OCI-LY1 (cell line): Measurements from ENCODE around the gene ZNF664.

Source experiments
- H2AFZ ChIP-seq: fragments of 200-600 bp; sonication (generic), shearing (Covaris generic); 2 replicates; pipeline ENCODE4 v1.6.0; 2014; ENCODE audit warnings: antibody characterized with exemption, mild to moderate bottlenecking, low read length
- H3F3A ChIP-seq: fragments of 200-600 bp; sonication (generic), shearing (Covaris generic); 2 replicates; pipeline ENCODE4 v1.6.0; 2014; ENCODE audit warnings: mild to moderate bottlenecking, antibody characterized with exemption, low read length, moderate library complexity; ENCODE audit not compliant: insufficient read depth
- H3K27ac ChIP-seq: fragments of 200-600 bp; sonication (generic); 2 replicates; pipeline ENCODE4 v1.5.1; 2014; ENCODE audit warnings: low read length, mixed run types, mild to moderate bottlenecking, low read depth; ENCODE audit not compliant: poor library complexity, severe bottlenecking
- H3K27me3 ChIP-seq: fragments of 200-600 bp; sonication (generic); 2 replicates; pipeline ENCODE4 v1.6.0; 2014; ENCODE audit warnings: antibody characterized with exemption, mild to moderate bottlenecking, low read length, moderate library complexity; ENCODE audit not compliant: insufficient read depth
- H3K36me3 ChIP-seq: fragments of 200-600 bp; sonication (generic); 2 replicates; pipeline ENCODE4 v1.6.1; 2014; ENCODE audit warnings: mild to moderate bottlenecking, antibody characterized with exemption, low read length, moderate library complexity, mixed read lengths; ENCODE audit not compliant: insufficient read depth
- H3K4me1 ChIP-seq: fragments of 200-600 bp; sonication (generic); 2 replicates; pipeline ENCODE4 v1.5.1; 2014; ENCODE audit warnings: mild to moderate bottlenecking, low read length, moderate library complexity; ENCODE audit not compliant: insufficient read depth, severe bottlenecking
- H3K4me2 ChIP-seq: fragments of 200-600 bp; sonication (generic), shearing (Covaris generic); 2 replicates; pipeline ENCODE4 v1.6.1; 2014; ENCODE audit warnings: low read length
- H3K4me3 ChIP-seq: fragments of 200-600 bp; sonication (generic); 2 replicates; pipeline ENCODE4 v1.5.1; 2014; ENCODE audit warnings: low read length, low read depth, mild to moderate bottlenecking, mixed read lengths; ENCODE audit not compliant: poor library complexity, severe bottlenecking
- H3K79me2 ChIP-seq: fragments of 200-600 bp; shearing (Covaris generic); 2 replicates; pipeline ENCODE4 v1.6.1; 2016; ENCODE audit warnings: mixed run types, low read length, mixed read lengths; ENCODE audit not compliant: insufficient read depth
- H3K9ac ChIP-seq: fragments of 200-600 bp; sonication (generic), shearing (Covaris generic); 2 replicates; pipeline ENCODE4 v1.6.1; 2014; ENCODE audit warnings: mild to moderate bottlenecking, low read length, mixed read lengths
- H3K9me2 ChIP-seq: fragments of 200-600 bp; sonication (generic), shearing (Covaris generic); 2 replicates; pipeline ENCODE4 v1.6.1; 2014; ENCODE audit warnings: low read depth, mild to moderate bottlenecking, low read length, mixed read lengths
- H3K9me3 ChIP-seq: fragments of 200-600 bp; shearing (Covaris generic); 2 replicates; pipeline ENCODE4 v1.6.1; 2014; ENCODE audit warnings: low read length, mixed read lengths
- H4K20me1 ChIP-seq: fragments of 200-600 bp; sonication (generic), shearing (Covaris generic); 2 replicates; pipeline ENCODE4 v1.6.0; 2016; ENCODE audit warnings: mild to moderate bottlenecking, low read length; ENCODE audit not compliant: insufficient read depth
- EZH2 ChIP-seq: fragments of 200-600 bp; sonication (generic), shearing (Covaris generic); IDR thresholded peaks from 2 replicates; pipeline ENCODE4 v1.8.0; 2017; ENCODE audit warnings: borderline replicate concordance, mixed run types, mild to moderate bottlenecking, antibody characterized with exemption, low read length, moderate library complexity, mixed read lengths
- TF ChIP-seq, protein P1 (sequence below): fragments of 200-600 bp; sonication (generic), shearing (Covaris generic); IDR thresholded peaks from 2 replicates; pipeline ENCODE4 v1.5.1; 2017; ENCODE audit warnings: mild to moderate bottlenecking, antibody characterized with exemption, low read length, moderate library complexity, mixed read lengths

Gene ZNF664

DNA sequence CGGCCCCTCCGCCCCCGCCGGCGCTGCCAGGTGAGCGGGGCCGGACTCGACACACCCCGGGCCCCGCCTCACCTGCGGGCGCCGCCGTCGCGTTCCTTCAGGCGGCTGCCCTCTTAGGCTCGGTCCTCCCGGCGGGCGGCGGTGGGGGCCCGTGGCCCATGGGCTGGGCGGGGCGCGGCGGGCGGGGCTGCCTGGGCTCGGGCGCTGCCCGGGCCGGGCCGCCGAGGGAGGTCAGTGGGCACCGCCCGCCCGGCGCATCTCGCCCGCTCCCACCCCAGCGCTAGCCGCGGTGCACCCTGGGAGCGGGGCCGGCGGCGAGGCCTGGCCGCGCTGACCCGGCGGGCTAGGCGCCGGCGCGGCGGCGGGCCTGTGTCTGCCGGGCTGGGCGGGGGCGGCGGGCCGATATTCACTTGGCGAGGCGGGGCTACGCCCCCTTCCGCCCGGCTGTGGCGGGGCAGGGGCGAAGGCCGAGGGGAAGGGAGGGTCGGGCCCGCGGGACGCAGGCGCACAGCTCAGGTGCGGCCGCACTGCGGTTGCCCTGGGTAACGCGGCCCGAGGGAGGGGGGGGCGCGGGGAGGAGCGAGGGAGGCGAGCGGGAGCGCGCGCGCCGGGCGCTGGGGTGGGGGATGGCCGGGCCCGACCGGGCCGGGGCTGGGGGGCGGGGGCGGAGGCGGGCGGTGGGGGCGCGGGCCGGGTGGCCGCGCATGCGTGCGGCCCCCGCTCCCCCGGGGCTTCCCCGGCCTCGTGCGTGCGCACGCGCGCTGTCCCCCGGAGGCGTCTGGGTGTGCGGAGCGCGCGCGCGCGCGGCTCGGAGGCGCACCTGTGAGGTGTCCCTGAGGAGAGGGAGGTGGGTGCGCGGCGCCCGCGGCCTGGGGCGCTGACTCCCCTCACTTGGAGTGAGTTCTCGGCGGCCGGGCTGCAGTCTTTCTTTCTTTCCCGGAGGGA is at the start of gene ZNF664, which contains the start of gene CCDC92:
Gene ZNF664, plus strand, starts transcription at position 759 of the 945 bp plus-strand sequence. CDS start 38,930 bp downstream, outside the sequence.
Gene CCDC92, minus strand, starts transcription at position 375 of the 945 bp plus-strand sequence. CDS start 28,526 bp downstream, outside the sequence.
- Histone ChIP-seq H3K36me3 (peaks cover 28% of the 10 kb centered on the region), H3K9ac (peak within 1 kb of the TSS; percentile 81), H3F3A (0 out of 2 replicates have a peak, but pooled peaks cover 4% of the 10 kb centered on the region), H3K4me1 (peaks cover 25% of the 10 kb centered on the region), H3K79me2 (0 out of 2 replicates have a peak, but pooled peaks cover 3% of the 10 kb centered on the region), H3K9me3 (no peaks in the 10 kb centered on the region), H3K4me2 (peak within 1 kb of the TSS; percentile 89), H4K20me1 (no peaks in the 10 kb centered on the region), H3K27me3 (no peaks in the 10 kb centered on the region; the same call in 1 of the 2 replicates), H3K4me3 (peak within 1 kb of the TSS; percentile 70), H3K27ac (no peak within 1 kb of the TSS), H2AFZ (no peak within 1 kb of the TSS), H3K9me2 (no peaks in the 10 kb centered on the region)
- TF ChIP-seq EZH2, result no peak
- TF ChIP-seq, protein P1, sequence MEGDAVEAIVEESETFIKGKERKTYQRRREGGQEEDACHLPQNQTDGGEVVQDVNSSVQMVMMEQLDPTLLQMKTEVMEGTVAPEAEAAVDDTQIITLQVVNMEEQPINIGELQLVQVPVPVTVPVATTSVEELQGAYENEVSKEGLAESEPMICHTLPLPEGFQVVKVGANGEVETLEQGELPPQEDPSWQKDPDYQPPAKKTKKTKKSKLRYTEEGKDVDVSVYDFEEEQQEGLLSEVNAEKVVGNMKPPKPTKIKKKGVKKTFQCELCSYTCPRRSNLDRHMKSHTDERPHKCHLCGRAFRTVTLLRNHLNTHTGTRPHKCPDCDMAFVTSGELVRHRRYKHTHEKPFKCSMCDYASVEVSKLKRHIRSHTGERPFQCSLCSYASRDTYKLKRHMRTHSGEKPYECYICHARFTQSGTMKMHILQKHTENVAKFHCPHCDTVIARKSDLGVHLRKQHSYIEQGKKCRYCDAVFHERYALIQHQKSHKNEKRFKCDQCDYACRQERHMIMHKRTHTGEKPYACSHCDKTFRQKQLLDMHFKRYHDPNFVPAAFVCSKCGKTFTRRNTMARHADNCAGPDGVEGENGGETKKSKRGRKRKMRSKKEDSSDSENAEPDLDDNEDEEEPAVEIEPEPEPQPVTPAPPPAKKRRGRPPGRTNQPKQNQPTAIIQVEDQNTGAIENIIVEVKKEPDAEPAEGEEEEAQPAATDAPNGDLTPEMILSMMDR, result no peak

DNA sequence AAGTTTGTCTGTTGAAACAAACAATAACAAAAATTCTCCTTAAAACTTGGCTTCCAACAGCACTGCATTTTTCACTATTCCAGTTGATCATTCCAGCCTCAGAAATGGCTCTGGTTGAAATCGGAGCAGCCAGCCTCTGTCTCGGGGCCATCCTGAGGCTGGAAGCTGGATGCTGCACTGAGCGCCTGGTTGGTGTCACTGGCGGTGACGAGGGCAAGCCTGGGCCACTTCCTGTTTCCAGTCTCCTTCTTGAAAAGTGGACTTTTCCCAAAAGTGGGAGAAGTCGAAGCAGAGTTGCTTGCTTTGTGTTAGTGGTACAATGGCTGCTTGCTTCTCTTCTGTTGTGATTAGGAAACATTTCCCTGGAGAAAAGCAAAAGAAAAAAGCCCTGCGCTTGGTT is 49.1 kb upstream of the ZNF664 start:
- H3K4me1 ChIP-seq, result no peaks in the 10 kb centered on the region
- no peak overlapping the region for H3K4me2 ChIP-seq
- H3K4me3 ChIP-seq, result no peak overlapping the region
- H3F3A ChIP-seq, result no peaks in the 10 kb centered on the region
- no peaks in the 10 kb centered on the region for H3K36me3 ChIP-seq
- no peaks in the 10 kb centered on the region for H3K27me3 ChIP-seq
- H3K79me2 ChIP-seq, result no peaks in the 10 kb centered on the region
- H3K27ac ChIP-seq, result no peak overlapping the region
- no peak overlapping the region for H3K9ac ChIP-seq
- no peak overlapping the region for H2AFZ ChIP-seq
- no peaks in the 10 kb centered on the region for H3K9me2 ChIP-seq
- H3K9me3 ChIP-seq, result no peaks in the 10 kb centered on the region
- no peaks in the 10 kb centered on the region for H4K20me1 ChIP-seq
- TF ChIP-seq, protein P1, result no peak
- TF ChIP-seq EZH2, result no peak

DNA sequence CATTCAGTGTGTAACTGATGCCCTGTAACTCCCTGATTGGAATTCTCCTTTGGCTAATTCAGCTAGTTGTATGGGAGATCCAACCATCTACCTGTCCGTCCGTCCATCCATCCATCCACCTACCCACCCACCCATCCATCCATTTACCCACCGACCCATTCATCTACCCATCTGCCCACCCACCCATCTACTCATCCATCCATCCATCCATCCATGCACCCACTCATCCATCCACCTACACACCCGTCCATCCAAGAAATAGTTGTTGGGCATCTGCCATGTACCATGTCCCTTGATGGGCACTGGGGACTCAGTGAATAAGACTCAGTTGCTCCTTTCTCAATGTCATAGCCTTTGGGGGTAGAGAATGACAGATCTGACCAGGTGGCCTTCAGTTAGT is 48.5 kb upstream of the ZNF664 start:
- TF ChIP-seq, protein P1, result no peak
- no peak for TF ChIP-seq EZH2
- no peaks in the 10 kb centered on the region for H3K4me1 ChIP-seq
- no peak overlapping the region for H3K27ac ChIP-seq
- H3K4me2 ChIP-seq, result no peak overlapping the region
- no peak overlapping the region for H3K4me3 ChIP-seq
- H3K9me2 ChIP-seq, result no peaks in the 10 kb centered on the region
- no peaks in the 10 kb centered on the region for H3K27me3 ChIP-seq
- no peaks in the 10 kb centered on the region for H3K9me3 ChIP-seq
- no peak overlapping the region for H3K9ac ChIP-seq
- no peaks in the 10 kb centered on the region for H3K36me3 ChIP-seq
- no peaks in the 10 kb centered on the region for H4K20me1 ChIP-seq
- no peaks in the 10 kb centered on the region for H3K79me2 ChIP-seq
- no peak overlapping the region for H2AFZ ChIP-seq
- H3F3A ChIP-seq, result no peaks in the 10 kb centered on the region
